Endothelial cell of umbilical vein (primary cell): ENCODE data around the gene NDUFA8. TPM values are rescaled to one million over a fixed set of nuclear protein-coding genes. Genes with fewer than 3 reads are reported as not detected.

ENCODE experiments used
- BruUV-seq: library from RNA; stranded (reverse); fragments of 400-500 nt; replicated peaks from 2 replicates; lab custom pipeline; 2021; lab: Mats Ljungman, UMichigan
- CTCF ChIA-PET: fragments of 300-600, 350-600 bp; sonication (Branson Sonifier 250); formaldehyde crosslinking; loops from one replicate; lab custom pipeline; 2021; ENCODE audit warnings: antibody characterized with exemption, inconsistent platforms; lab: Charles Lee
- POLR2A ChIA-PET: fragments of 300-600, 350-600 bp; sonication (Branson Sonifier 250); formaldehyde crosslinking; loops from one replicate; lab custom pipeline; 2021; ENCODE audit warnings: antibody characterized with exemption, inconsistent platforms; lab: Charles Lee
- DNase-seq: peaks from one replicate; pipeline ENCODE4 v3.0.0-alpha.2; 2011; ENCODE audit warnings: low read depth, low spot score
- FAIRE-seq: peaks from 2 replicates; lab custom pipeline; 2011; peaks lifted over from hg19 to GRCh38; lab: Jason Lieb, UNC
- H2AFZ ChIP-seq: 2 replicates; pipeline ENCODE4 v1.6.0; 2012; ENCODE audit warnings: low read depth, low read length, control low read depth, inconsistent platforms
- H3K27ac ChIP-seq: 2 replicates; pipeline ENCODE4 v1.5.1; 2011; ENCODE audit warnings: low read depth, mild to moderate bottlenecking, control low read depth, low read length, moderate library complexity; ENCODE audit not compliant: insufficient read depth
- H3K27me3 ChIP-seq, 2 experiments: 2 replicates each; pipeline versions ENCODE4 v1.6.0 to v1.6.1; 2011; ENCODE audit warnings: low read length in 2 of 2, mixed read lengths in 1 of 2; ENCODE audit not compliant: control insufficient read depth in 2 of 2, insufficient read depth in 2 of 2
- H3K36me3 ChIP-seq, 2 experiments: 2 replicates in 1 of 2; 3 replicates in 1 of 2; pipeline ENCODE4 v1.5.1; 2011; ENCODE audit warnings: low read length in 2 of 2, mild to moderate bottlenecking in 1 of 2, moderate library complexity in 1 of 2; ENCODE audit not compliant: control insufficient read depth in 2 of 2, insufficient read depth in 2 of 2; ENCODE audit errors: extremely low read depth in 1 of 2
- H3K4me1 ChIP-seq: 3 replicates; pipeline ENCODE4 v1.5.1; 2011; ENCODE audit warnings: mild to moderate bottlenecking, low read length; ENCODE audit not compliant: control insufficient read depth, insufficient read depth; ENCODE audit errors: extremely low read depth
- H3K4me2 ChIP-seq: 2 replicates; pipeline ENCODE4 v1.6.1; 2011; ENCODE audit warnings: low read length, control low read depth, mixed read lengths; ENCODE audit not compliant: insufficient read depth
- H3K4me3 ChIP-seq, 3 experiments: fragments of 200-600 bp in 1 of 3; sonication (generic), shearing (Covaris generic) in 1 of 3; replicated peaks in 1 of 3; 2 replicates each; pipeline ENCODE4 v1.5.1; 2011 to 2016; ENCODE audit warnings: control low read depth in 3 of 3, low read length in 3 of 3, mild to moderate bottlenecking in 2 of 3, inconsistent platforms in 1 of 3, low read depth in 1 of 3, moderate library complexity in 1 of 3; ENCODE audit not compliant: insufficient read depth in 1 of 3
- H3K79me2 ChIP-seq: 2 replicates; pipeline ENCODE4 v1.6.0; 2012; ENCODE audit warnings: low read length, inconsistent platforms; ENCODE audit not compliant: control insufficient read depth, insufficient read depth
- H3K9ac ChIP-seq: replicated peaks from 2 replicates; pipeline ENCODE3; 2011; ENCODE audit warnings: low read length, control low read depth; ENCODE audit not compliant: insufficient read depth; ENCODE audit errors: extremely low read depth
- H3K9me1 ChIP-seq: replicated peaks from 3 replicates; pipeline ENCODE4 v1.6.0; 2011; ENCODE audit warnings: mild to moderate bottlenecking, low read length; ENCODE audit not compliant: control insufficient read depth, insufficient read depth; ENCODE audit errors: extremely low read depth
- H3K9me3 ChIP-seq: replicated peaks from 2 replicates; pipeline ENCODE4 v1.5.1; 2012; ENCODE audit warnings: low read length, inconsistent platforms; ENCODE audit not compliant: control insufficient read depth, insufficient read depth
- H4K20me1 ChIP-seq: replicated peaks from 2 replicates; pipeline ENCODE3; 2011; ENCODE audit warnings: mild to moderate bottlenecking, low read length; ENCODE audit not compliant: control insufficient read depth, insufficient read depth; ENCODE audit errors: extremely low read depth
- EZH2 ChIP-seq: IDR thresholded peaks from 2 replicates; pipeline ENCODE4 v1.6.1; 2012; ENCODE audit warnings: borderline replicate concordance, low read depth, mild to moderate bottlenecking, moderate library complexity, low read length, inconsistent platforms; ENCODE audit not compliant: severe bottlenecking
- FOS ChIP-seq: IDR thresholded peaks from 2 replicates; pipeline ENCODE4 v1.6.1; 2011; ENCODE audit warnings: mild to moderate bottlenecking, low read length, moderate library complexity, borderline replicate concordance; ENCODE audit not compliant: insufficient read depth
- GATA2 ChIP-seq: IDR thresholded peaks from 2 replicates; pipeline ENCODE4 v1.7.0; 2011; ENCODE audit warnings: low read depth, mild to moderate bottlenecking, moderate library complexity, mixed read lengths, low read length; ENCODE audit not compliant: insufficient read length, insufficient read depth
- JUN ChIP-seq: IDR thresholded peaks from 2 replicates; pipeline ENCODE4 v1.6.1; 2011; ENCODE audit warnings: borderline replicate concordance, low read depth; ENCODE audit not compliant: insufficient read length, insufficient read depth
- MYC ChIP-seq: IDR thresholded peaks from one replicate; pipeline ENCODE4 v1.6.1; 2011; ENCODE audit warnings: mild to moderate bottlenecking, low read depth, low read length
- POLR2A ChIP-seq: IDR thresholded peaks from 2 replicates; pipeline ENCODE4 v1.6.1; 2012; ENCODE audit warnings: low read depth, mild to moderate bottlenecking, control low read depth, low read length
- POLR2AphosphoS5 ChIP-seq: IDR thresholded peaks from 2 replicates; pipeline ENCODE4 v1.6.1; 2012; ENCODE audit warnings: low read depth, mild to moderate bottlenecking, control low read depth, low read length, moderate library complexity; ENCODE audit not compliant: insufficient read depth
- dilution Hi-C: fragments of 300-500 bp; cut with MboI; formaldehyde crosslinking; loops from one replicate; pipeline ENCODE4 v1.15.0; 2019; ENCODE audit warnings: low sequenced_read_pairs; ENCODE audit not compliant: extremely low pct_ligation_motif_present
- intact Hi-C: fragments of 100-400 bp; cut with micrococcal nuclease; formaldehyde crosslinking; loops from one replicate; pipeline ENCODE4 v1.10.0; 2022
- polyA plus RNA-seq, 4 experiments: library from polyadenylated mRNA; depleted of rRNA in 3 of 4; stranded (reverse) in 3 of 4; unstranded in 1 of 4; fragments of >200 nt; gene quantifications; 2 replicates each; pipeline versions ENCODE4 v1.2.1 to v1.2.3, GENCODE V29; 2011 to 2012; ENCODE audit warnings: missing spikeins in 1 of 4
- total RNA-seq: library from RNA; stranded (reverse); gene quantifications from 2 replicates; pipeline ENCODE4 v1.2.3, GENCODE V29; 2021
- TF ChIP-seq, protein P1 (sequence below): IDR thresholded peaks from 2 replicates; pipeline ENCODE4 v1.6.1; 2011; ENCODE audit not compliant: insufficient read depth, insufficient read length
- TF ChIP-seq, protein P2 (sequence below), 2 donors: IDR thresholded peaks; 1 replicate in 1 of 2; 2 replicates in 1 of 2; pipeline ENCODE4 v1.5.1; 2011; ENCODE audit warnings: low read length in 2 of 2, mild to moderate bottlenecking in 2 of 2, moderate library complexity in 2 of 2, control low read depth in 1 of 2, inconsistent platforms in 1 of 2, low read depth in 1 of 2; ENCODE audit not compliant: insufficient read depth in 1 of 2; ENCODE audit errors: extremely low read depth in 1 of 2

The NDUFA8 gene
- total and polyA plus RNA-seq, 2 donors (not counting 3 experiments of a cell fraction or from before 2014, with no cell fraction given), result 68.2 to 100 TPM

DNA sequence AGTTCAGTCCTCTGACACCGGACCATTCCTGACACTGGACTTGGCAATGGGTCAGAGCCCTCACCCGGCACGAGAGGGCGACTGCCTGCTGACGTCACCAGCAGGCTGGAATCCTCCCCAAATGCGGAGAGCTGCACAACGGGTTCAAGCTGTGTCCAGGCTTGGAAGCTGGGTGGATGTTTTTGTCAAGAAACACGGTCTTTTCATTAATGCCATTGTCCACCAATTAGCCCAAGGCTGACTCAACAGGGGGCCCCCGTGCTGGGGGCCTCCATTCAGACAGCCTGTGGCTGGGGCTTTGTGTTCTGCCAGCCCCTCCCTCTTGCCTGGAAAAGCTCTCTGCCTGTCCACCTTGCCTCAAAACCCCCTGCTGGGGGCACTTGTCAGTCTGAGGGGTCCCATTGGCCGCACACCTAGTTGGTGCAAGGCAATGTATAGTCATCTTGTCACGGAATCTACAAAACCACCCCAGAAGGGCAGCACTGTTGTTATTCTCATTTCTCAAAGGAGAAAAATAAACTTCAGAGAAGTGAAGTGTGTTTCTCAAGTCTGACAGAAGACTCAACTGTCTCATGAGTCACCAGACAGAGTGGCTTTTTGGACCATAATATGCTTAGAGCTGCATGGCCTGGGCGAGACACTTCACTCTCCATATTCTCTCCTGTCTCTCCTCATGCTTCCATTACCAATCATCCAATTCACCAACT lies 24.6 kb downstream of the NDUFA8 start:
- ChIA-PET POLR2A (interaction anchor here (1.2 kb wide), 2 partner anchors 9 to 173 kb away, joined by 3 to 4 read pairs; no protein-coding TSS in a partner anchor), CTCF (interaction anchor here (1.2 to 6.1 kb wide), 8 partner anchors 10 to 215 kb away, joined by 3 to 73 read pairs (median 6); no protein-coding TSS in a partner anchor)
- Histone ChIP-seq H3K4me2 (no peak overlapping the region), H3K36me3 (no peaks in the 10 kb centered on the region), H3K9ac (no peak overlapping the region), H3K4me1 (peaks cover 22% of the 10 kb centered on the region), H4K20me1 (no peaks in the 10 kb centered on the region), H3K27ac (no peak overlapping the region), H3K4me3 (no peak overlapping the region), H3K79me2 (no peaks in the 10 kb centered on the region), H2AFZ (no peak overlapping the region), H3K9me1 (no peaks in the 10 kb centered on the region), H3K27me3 (no peaks in the 10 kb centered on the region), H3K9me3 (no peaks in the 10 kb centered on the region)
- DNase-seq (no peak), FAIRE-seq (peak; percentile 12)
- dilution Hi-C loops, result no loop called here
- TF ChIP-seq JUN (peak; percentile 14), EZH2 (no peak), MYC (no peak), FOS (peak; percentile 22), POLR2A (no peak), POLR2AphosphoS5 (no peak)
- intact Hi-C loops, result no loop called here
- no TSS peak for BruUV-seq

DNA sequence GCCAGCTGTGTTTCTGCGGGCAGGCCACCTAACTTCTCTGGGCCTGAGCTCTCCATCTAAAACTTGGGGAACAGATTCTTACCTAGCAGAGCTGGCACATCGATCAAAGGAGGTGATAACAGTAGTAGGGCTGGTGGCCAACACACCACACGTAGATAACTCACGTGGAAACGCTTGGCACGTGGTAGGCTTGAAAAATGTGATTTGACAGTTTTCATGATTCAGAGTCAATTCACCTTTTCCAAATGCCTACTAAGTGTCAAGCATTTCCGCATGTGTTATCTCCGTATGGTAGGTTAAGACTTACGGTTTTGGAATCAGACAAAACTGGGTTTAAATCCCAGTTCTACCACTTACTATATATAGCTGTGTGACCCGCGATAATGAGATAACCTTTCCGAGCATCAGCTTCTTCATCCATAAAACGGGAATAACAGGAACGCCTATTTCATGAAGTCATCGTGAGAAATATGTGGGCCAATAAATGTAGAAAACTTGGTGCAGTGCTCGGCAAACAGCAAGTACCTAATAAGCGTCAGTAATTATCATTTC lies 25.5 kb downstream of the NDUFA8 start:
- no peaks in the 10 kb centered on the region for H3K36me3 ChIP-seq
- H3K9ac ChIP-seq, result no peak overlapping the region
- intact Hi-C loops, result loop anchor here (1.0 kb wide), 1 partner anchor 9 kb away; no protein-coding TSS in a partner anchor
- no peak overlapping the region for H3K4me2 ChIP-seq
- ChIA-PET POLR2A (interaction anchor here (1.2 kb wide), 2 partner anchors 9 to 174 kb away, joined by 3 to 4 read pairs; no protein-coding TSS in a partner anchor), CTCF (interaction anchor here (0.6 to 6.1 kb wide), 10 partner anchors 9 to 329 kb away, joined by 3 to 73 read pairs (median 5); no protein-coding TSS in a partner anchor)
- no peaks in the 10 kb centered on the region for H3K9me1 ChIP-seq
- H3K9me3 ChIP-seq, result no peaks in the 10 kb centered on the region
- FAIRE-seq (no peak), DNase-seq (peak; percentile 20)
- no peak overlapping the region for H2AFZ ChIP-seq
- no TSS peak for BruUV-seq
- H4K20me1 ChIP-seq, result no peaks in the 10 kb centered on the region
- H3K4me3 ChIP-seq, result no peak overlapping the region
- TF ChIP-seq EZH2 (no peak), POLR2AphosphoS5 (no peak), GATA2 (peak; percentile 25), FOS (no peak), MYC (no peak), JUN (peak; percentile 22), POLR2A (no peak)
- TF ChIP-seq, protein P1, sequence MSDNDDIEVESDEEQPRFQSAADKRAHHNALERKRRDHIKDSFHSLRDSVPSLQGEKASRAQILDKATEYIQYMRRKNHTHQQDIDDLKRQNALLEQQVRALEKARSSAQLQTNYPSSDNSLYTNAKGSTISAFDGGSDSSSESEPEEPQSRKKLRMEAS, result peak; percentile 56
- TF ChIP-seq, protein P2, sequence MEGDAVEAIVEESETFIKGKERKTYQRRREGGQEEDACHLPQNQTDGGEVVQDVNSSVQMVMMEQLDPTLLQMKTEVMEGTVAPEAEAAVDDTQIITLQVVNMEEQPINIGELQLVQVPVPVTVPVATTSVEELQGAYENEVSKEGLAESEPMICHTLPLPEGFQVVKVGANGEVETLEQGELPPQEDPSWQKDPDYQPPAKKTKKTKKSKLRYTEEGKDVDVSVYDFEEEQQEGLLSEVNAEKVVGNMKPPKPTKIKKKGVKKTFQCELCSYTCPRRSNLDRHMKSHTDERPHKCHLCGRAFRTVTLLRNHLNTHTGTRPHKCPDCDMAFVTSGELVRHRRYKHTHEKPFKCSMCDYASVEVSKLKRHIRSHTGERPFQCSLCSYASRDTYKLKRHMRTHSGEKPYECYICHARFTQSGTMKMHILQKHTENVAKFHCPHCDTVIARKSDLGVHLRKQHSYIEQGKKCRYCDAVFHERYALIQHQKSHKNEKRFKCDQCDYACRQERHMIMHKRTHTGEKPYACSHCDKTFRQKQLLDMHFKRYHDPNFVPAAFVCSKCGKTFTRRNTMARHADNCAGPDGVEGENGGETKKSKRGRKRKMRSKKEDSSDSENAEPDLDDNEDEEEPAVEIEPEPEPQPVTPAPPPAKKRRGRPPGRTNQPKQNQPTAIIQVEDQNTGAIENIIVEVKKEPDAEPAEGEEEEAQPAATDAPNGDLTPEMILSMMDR (IDR thresholded peaks at IDR 0.05; ENCODE audit: extremely low read depth in 1 of 2, insufficient read depth in 1 of 2, low read depth in 1 of 2, low read length in 2 of 2), result no peak
- dilution Hi-C loops, result no loop called here
- H3K79me2 ChIP-seq, result no peaks in the 10 kb centered on the region
- H3K27ac ChIP-seq, result peak overlapping the region; percentile 3
- peaks cover 22% of the 10 kb centered on the region for H3K4me1 ChIP-seq
- H3K27me3 ChIP-seq, result no peaks in the 10 kb centered on the region
